GM18505 (cell line): ENCODE data around the gene DCDC2C.

Source experiments
- ATAC-seq: cut with Tn5 transposase; IDR thresholded peaks from one replicate; pipeline ENCODE4 v1.9.1; 2021; ENCODE audit not compliant: unreplicated experiment
- POLR2A ChIP-seq: IDR thresholded peaks from 4 replicates; pipeline ENCODE4 v1.6.1; 2011; ENCODE audit warnings: borderline replicate concordance; ENCODE audit not compliant: insufficient read depth, insufficient read length; ENCODE audit errors: extremely low read depth

The DCDC2C gene

GRCh38 chr2:3736112-3736511 lies 32.7 kb downstream of the DCDC2C start:
- TF ChIP-seq POLR2A: no peak
- no peak for ATAC-seq

- ATAC-seq: no peak
- TF ChIP-seq POLR2A: no peak
Measured at GRCh38 chr2:3737128-3737527, 33.8 kb downstream of the DCDC2C start.

- no peak for TF ChIP-seq POLR2A
- ATAC-seq: peak; percentile 61
Measured at GRCh38 chr2:3738454-3738853, 35.1 kb downstream of the DCDC2C start.

GRCh38 chr2:3739313-3739712 lies 35.9 kb downstream of the DCDC2C start:
- no peak for ATAC-seq
- no peak for TF ChIP-seq POLR2A

GRCh38 chr2:3741396-3741795 lies 38.0 kb downstream of the DCDC2C start:
- no peak for ATAC-seq
- no peak for TF ChIP-seq POLR2A

- ATAC-seq: no peak
- TF ChIP-seq POLR2A: no peak
Measured at GRCh38 chr2:3741867-3742602, 38.7 kb downstream of the DCDC2C start.

- no peak for TF ChIP-seq POLR2A
- no peak for ATAC-seq
Measured at GRCh38 chr2:3742743-3743508, 39.6 kb downstream of the DCDC2C start.

- no peak for TF ChIP-seq POLR2A
- ATAC-seq: no peak
Measured at GRCh38 chr2:3743951-3744555, 40.7 kb downstream of the DCDC2C start.

- no peak for TF ChIP-seq POLR2A
- ATAC-seq: no peak
Measured at GRCh38 chr2:3745920-3746319, 42.5 kb downstream of the DCDC2C start.

GRCh38 chr2:3747032-3747654 lies 43.8 kb downstream of the DCDC2C start:
- TF ChIP-seq POLR2A: no peak
- ATAC-seq: no peak

- no peak for ATAC-seq
- TF ChIP-seq POLR2A: no peak
Measured at GRCh38 chr2:3747826-3748225, 44.5 kb downstream of the DCDC2C start.

GRCh38 chr2:3749201-3749600 lies 45.8 kb downstream of the DCDC2C start:
- no peak for ATAC-seq
- TF ChIP-seq POLR2A: no peak

GRCh38 chr2:3751251-3751650 lies 47.9 kb downstream of the DCDC2C start:
- no peak for TF ChIP-seq POLR2A
- ATAC-seq: no peak
